Astrocyte of the hippocampus (primary cell): Measurements from ENCODE around the gene KCTD8.

Experiments
- DNase-seq: peaks from one replicate; pipeline ENCODE4 v3.0.0; 2011; ENCODE audit warnings: low read depth, low spot score

The KCTD8 gene

GRCh38 chr4:44448521-44449461 lies at the start of gene KCTD8:
Gene KCTD8 (minus strand): TSS chr4:44448809.
- peak; percentile 88 for DNase-seq

DNA sequence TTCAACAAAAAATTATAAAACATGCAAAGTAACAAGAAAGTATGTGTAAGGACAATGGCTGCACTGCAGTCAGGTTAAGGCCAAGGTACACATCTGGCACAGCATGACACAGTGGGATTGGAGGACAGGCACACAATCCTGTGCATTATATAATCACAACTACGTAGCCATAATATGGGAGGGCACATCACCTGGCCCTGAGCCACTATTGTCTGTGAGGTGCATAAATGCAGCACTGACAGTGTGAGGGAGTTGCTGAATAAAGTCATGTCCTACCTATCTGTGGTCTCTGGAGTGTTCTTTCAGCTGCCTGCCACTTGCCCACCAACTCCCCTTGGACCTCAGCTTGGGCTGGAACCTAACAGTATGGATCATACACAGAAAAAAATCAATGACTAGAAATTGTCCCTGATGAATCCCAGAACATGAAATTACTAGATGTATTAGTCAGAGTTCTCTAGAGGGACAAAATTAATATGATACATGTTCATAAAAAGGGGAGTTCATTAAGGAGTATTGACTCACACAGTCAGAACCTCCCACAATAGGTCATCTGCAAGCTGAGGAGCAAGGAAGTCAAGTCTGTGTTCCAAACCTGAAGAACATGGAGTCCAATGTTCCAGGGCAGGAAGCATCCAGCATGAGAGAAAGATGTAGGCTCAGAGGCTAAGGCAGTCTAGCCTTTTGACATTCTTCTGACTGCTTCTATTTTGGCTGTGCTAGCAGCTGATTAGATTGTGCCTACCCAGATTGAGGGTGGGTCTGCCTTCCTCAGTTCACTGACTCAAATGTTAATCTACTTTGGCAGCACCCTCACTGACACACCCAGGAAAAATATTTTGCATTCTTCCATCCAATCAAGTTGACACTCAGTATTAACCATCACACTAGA lies 46.4 kb upstream of the KCTD8 start:
- no peak for DNase-seq

DNA sequence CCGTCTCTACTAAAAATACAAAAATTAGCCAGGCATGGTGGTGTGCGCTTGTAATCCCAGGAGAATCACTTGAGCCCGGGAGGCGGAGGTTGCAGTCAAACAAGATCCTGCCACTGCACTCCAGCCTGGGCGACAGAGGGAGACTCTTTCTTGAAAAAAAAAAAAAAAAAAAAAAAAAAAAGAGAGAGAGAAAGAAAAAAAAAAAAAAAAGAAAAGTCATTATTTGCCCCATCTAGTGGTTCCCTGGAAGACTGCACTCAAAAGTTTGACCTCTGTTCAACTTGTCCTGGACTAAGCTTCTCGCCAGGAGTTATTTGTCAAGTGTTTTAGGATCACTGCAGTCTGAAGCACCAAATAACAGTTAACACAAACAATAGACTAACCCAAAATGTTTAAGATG lies 45.3 kb upstream of the KCTD8 start:
- peak; percentile 23 for DNase-seq

DNA sequence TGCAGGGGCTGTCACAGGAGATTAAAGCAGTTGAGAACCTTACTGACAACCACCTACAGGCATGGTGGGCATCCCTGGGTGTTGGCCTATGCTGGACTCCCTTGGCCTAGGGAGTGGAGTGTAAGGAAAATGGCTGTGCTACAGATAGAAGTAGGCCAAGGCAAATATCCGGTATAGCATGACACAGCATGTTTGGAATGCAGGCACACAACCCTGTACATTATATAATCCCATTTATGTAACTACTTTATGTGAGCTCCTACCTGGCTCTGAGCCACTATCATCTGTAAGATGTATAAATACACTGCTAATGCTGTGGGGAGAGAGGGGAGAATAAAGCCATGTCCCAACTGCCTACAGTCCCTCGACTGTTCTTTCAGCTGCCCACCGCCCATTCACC lies 38.7 kb upstream of the KCTD8 start:
- DNase-seq, result no peak

DNA sequence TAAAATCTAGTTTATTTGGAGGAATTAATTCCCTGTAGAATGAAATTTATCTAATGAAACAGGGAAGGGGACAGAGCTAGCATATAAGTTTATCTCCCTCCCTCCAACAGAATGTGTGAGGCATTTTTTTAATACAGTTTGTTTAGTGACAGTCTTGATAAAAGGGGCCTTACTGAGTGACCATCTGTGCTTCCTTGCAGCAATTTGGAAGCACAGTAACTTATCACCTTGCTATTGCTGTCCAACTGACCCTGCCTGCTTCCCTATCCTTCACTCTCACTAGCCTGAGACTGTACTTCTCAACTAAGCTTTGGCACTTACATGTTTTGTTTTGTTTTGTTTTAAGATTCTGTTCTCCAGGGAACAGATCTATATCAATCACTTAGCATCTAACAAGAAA lies 31.1 kb upstream of the KCTD8 start:
- no peak for DNase-seq

GRCh38 chr4:44462259-44462658 lies 13.7 kb upstream of the KCTD8 start:
- no peak for DNase-seq

DNA sequence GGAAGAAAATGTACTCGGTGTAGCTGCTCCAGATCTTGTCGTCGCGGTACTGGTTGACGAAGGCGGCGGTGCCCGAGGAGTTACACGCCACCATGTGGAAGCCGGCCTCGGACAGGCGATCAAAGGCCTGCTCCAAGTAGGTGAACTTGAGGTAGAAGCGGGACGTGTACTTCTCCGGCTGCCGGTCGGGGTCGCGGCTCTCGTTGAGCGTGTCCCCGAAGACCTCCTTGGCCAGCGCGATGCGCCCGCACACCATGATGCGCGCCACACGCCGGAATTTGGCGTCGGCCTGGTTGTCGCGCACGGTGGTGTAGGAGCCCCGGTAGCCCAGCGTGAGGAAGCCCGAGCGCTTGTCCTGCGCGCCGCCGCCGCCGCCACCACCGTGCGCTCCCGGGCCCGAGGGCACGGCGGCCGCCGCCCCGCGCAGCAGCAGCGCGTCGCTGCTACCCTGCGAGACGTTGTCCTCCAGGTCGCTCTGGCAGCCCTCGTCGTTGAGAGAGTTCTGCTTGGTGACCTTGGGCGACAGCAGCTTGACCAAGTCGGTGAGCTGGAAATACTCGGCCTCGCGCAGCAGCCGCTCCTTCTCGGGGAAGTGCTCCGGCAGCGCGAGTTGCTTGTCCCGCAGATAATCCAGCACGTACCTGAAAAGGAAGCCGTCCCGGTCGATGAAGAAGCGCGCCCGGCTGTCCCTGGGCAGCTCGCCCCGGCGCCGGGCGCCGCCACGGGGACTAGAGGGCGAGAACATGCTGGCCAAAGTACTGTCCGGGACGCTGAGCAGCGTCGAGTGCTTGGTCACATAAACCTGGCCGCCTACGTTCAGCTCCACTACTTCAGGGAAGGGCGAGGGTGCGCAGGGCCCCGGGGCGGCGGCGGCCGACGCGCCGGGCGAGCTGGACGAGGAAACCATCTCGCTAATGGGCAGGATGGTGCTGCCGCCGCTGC lies 775 bp downstream of the KCTD8 start:
- peak; percentile 47 for DNase-seq

GRCh38 chr4:44446801-44447562 lies 1.6 kb downstream of the KCTD8 start:
- peak; percentile 7 for DNase-seq

GRCh38 chr4:44446191-44446590 lies 2.4 kb downstream of the KCTD8 start:
- peak; percentile 1 for DNase-seq

- DNase-seq, result no peak
These were observed 9.9 kb downstream of the KCTD8 start for GRCh38 chr4:44438687-44439086.

- no peak for DNase-seq
These were observed 14.4 kb downstream of the KCTD8 start for GRCh38 chr4:44434247-44434646.

DNA sequence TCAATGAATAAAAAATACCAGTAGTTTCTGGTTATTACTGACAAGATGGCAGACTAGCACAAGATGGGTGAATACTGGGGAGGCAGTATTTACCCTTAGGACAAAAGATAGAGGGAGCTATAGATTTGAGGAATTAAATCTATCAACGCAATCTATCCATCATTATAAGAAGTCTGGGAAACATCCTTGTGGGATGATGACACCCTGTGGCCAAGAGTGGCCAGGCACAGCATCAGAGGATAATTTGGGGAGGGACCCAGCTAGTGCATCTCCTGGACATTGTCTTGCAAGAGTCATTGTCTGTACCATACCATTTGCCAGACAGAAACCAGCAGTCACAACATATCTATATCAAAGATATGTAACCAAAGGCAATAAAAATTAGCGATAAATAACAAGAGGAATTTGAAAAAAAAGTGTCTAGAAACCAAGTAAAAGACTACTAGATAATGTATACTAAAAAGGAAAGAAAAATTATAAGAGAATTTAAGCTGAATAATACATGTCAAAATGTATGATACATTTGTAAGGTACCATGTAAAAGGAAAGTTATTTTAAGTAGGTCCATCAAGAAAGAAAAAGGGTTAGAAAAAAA lies 22.9 kb downstream of the KCTD8 start:
- DNase-seq, result peak; percentile 20

DNA sequence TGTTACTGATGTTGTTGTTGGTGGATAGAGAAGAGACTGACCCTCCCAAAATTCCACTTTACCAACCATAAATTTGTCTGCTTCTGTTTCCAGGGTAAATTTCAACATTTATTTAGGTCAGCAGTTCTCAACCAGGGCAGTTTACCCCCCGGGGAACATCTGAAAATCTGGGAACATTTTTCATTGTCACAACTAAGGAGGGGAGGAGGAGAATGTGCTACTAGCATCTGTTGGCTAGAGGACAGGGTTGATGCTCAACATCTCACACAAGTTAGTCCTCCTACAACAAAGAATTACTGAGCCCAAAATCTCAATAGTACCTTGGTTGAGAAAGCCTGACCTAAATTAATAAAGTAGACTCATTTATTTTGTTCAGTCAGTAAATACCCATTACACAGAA lies 25.7 kb downstream of the KCTD8 start:
- DNase-seq, result no peak

DNA sequence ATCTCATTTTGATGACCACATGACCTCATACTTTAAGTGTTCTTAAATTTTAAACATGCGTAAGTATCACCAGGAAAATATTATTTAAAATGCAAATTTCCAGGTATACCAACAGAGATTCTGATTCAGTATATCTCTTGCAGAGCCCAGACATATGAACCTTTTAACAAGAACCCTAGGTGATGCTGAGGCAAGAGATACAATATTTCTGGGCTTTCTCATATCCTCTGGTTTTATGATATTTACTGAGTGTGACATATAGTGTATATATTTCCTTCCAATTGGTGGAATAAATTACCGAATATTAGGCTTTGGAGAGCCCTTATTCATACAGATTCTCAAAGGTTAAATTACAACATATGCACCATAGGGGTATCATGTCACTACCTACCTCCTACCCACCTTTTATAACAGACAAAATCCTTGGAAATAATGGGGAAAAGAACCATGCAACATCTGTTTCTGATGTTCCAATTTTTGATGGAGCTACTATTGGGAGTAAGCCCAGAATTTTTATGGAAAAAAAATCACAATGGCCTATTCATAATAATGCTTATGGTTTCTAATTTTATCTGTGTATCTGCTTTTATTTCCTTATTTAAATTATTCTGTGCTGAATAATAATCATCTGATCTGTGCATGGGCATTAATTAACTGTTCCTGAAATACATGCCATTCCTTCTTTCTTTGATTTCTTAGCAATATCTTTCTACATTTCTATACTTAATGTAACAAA lies 27.1 kb downstream of the KCTD8 start:
- DNase-seq, result no peak

GRCh38 chr4:44415251-44415650 lies 33.4 kb downstream of the KCTD8 start:
- peak; percentile 14 for DNase-seq

DNA sequence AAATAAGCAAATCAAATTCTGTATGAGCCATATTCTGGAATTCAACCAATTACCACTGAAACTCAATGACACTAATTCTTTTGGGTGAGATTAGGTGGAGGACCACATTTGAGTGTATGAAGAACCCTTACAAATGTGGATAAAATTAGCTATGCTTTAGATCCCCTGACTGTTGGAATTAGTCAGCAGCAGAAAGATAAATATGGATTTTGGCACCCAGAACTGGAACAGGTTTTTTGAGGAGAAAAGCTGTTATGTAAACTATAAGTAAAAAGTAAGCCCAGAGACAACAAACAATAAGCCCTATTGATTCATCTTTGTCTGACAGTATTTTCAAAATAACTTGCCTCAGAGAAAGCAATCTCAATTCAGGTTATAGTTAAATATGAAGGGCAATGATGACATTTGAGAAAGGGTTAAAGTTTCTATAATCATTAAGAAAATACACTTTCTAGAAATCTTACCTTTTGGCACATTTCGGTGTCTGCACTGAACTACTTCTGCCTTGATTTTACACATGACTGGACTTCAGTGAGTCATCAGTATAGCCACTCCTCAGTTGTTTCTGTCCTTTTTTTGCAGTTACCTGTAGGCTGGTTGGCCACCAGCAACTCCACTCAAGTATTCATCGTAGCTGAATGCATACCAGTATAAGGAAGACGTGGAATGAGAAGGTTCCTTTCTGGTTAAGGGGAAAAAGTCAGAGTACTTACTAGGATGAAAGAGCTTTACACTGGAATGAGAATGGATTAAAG lies 80.0 kb downstream of the KCTD8 start:
- peak; percentile 7 for DNase-seq

DNA sequence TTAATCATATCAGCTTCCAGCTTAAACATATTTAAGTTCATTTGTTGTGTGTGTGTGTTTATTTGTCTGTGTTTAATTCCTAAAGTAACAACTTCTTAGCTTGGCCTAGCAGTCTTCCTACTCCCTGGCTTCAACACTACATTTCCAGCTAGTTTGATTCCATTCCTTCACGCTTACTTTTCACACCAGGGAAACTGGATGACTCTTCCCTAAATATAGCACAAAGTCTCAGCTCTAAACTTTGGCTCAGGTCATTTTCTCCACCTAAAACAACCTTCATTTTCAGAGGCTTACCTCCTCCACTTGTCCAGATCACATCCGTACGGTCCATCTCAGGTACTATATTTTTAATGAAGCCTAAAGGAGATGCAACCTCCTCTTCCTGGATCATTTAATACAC lies 94.4 kb downstream of the KCTD8 start:
- DNase-seq, result no peak

- DNase-seq, result peak; percentile 1
These were observed 97.5 kb downstream of the KCTD8 start for GRCh38 chr4:44351069-44351468.

- DNase-seq, result no peak
These were observed 105.8 kb downstream of the KCTD8 start for GRCh38 chr4:44342800-44343199.
